IMR-90 (cell line): Measurements from ENCODE around the gene NAA50. TPM values are rescaled to one million over a fixed set of nuclear protein-coding genes. Genes with fewer than 3 reads are reported as not detected.

ENCODE experiments used
- ATAC-seq: fragments of 200-7000 bp; cut with Tn5 transposase; 2 replicates; pipeline ENCODE4 v1.9.1; 2020; ENCODE audit warnings: low read depth, mild to moderate bottlenecking, moderate library complexity
- BruUV-seq: library from RNA; stranded (reverse); fragments of 400-500 nt; replicated peaks from 2 replicates; lab custom pipeline; 2021; lab: Mats Ljungman, UMichigan
- CTCF ChIA-PET: fragments of 300-600 bp; formaldehyde crosslinking; extraction: SDS; loops from one replicate; lab custom pipeline; 2021; ENCODE audit warnings: antibody characterized with exemption; lab: Yijun Ruan, JAX
- POLR2A ChIA-PET: fragments of 300-600 bp; sonication (Branson Sonifier 250); formaldehyde crosslinking; loops from one replicate; lab custom pipeline; 2022; ENCODE audit warnings: antibody characterized with exemption; ENCODE audit not compliant: unreplicated experiment; lab: Charles Lee
- DNase-seq: peaks from one replicate; pipeline ENCODE4 v3.0.0; 2013
- H2AFZ ChIP-seq: replicated peaks from 2 replicates; pipeline ENCODE3; 2013; ENCODE audit warnings: low read length, mild to moderate bottlenecking; ENCODE audit not compliant: poor library complexity
- H2AK5ac ChIP-seq: 2 replicates; pipeline ENCODE4 v1.6.1; 2013; ENCODE audit warnings: low read depth, low read length, inconsistent platforms
- H2AK9ac ChIP-seq: replicated peaks from 2 replicates; pipeline ENCODE3; 2013; ENCODE audit warnings: mild to moderate bottlenecking, low read depth, low read length, moderate library complexity; ENCODE audit not compliant: poor library complexity
- H2BK120ac ChIP-seq: 2 replicates; pipeline ENCODE4 v1.6.1; 2013; ENCODE audit warnings: low read depth, low read length, inconsistent platforms
- H2BK15ac ChIP-seq: 3 replicates; pipeline ENCODE4 v1.6.1; 2013; ENCODE audit warnings: low read depth, low read length, inconsistent platforms
- H2BK20ac ChIP-seq: 2 replicates; pipeline ENCODE4 v1.6.1; 2013; ENCODE audit warnings: low read depth, mild to moderate bottlenecking, inconsistent platforms, low read length, moderate library complexity
- H2BK5ac ChIP-seq: 2 replicates; pipeline ENCODE4 v1.6.1; 2013; ENCODE audit warnings: mild to moderate bottlenecking, low read depth, low read length, inconsistent platforms; ENCODE audit not compliant: poor library complexity, severe bottlenecking
- H3K14ac ChIP-seq: replicated peaks from 2 replicates; pipeline ENCODE4 v1.6.1; 2013; ENCODE audit warnings: low read depth, low read length, inconsistent platforms
- H3K18ac ChIP-seq: 2 replicates; pipeline ENCODE4 v1.6.1; 2013; ENCODE audit warnings: low read depth, low read length, control low read depth
- H3K23ac ChIP-seq: 2 replicates; pipeline ENCODE4 v1.6.1; 2013; ENCODE audit warnings: low read depth, low read length, inconsistent platforms
- H3K27ac ChIP-seq: 2 replicates; pipeline ENCODE4 v1.5.1; 2013; ENCODE audit warnings: mild to moderate bottlenecking, control low read depth, low read length; ENCODE audit not compliant: insufficient read depth
- H3K27me3 ChIP-seq: 2 replicates; pipeline ENCODE4 v1.6.1; 2013; ENCODE audit warnings: low read length; ENCODE audit not compliant: control insufficient read depth, insufficient read depth
- H3K36me3 ChIP-seq: 2 replicates; pipeline ENCODE4 v1.6.1; 2013; ENCODE audit warnings: low read length, mixed read lengths; ENCODE audit not compliant: control insufficient read depth, insufficient read depth
- H3K4ac ChIP-seq: 2 replicates; pipeline ENCODE4 v1.6.1; 2013; ENCODE audit warnings: low read depth, low read length, inconsistent platforms
- H3K4me1 ChIP-seq: 2 replicates; pipeline ENCODE4 v1.6.1; 2013; ENCODE audit warnings: low read length, mixed read lengths; ENCODE audit not compliant: control insufficient read depth, insufficient read depth
- H3K4me2 ChIP-seq: 2 replicates; pipeline ENCODE4 v1.6.1; 2013; ENCODE audit warnings: low read depth, mild to moderate bottlenecking, control low read depth, low read length, moderate library complexity
- H3K4me3 ChIP-seq: 2 replicates; pipeline ENCODE4 v1.5.1; 2013; ENCODE audit warnings: low read depth, mild to moderate bottlenecking, control low read depth, low read length, moderate library complexity; ENCODE audit not compliant: insufficient read depth
- H3K56ac ChIP-seq: 2 replicates; pipeline ENCODE4 v1.6.1; 2013; ENCODE audit warnings: low read length, inconsistent platforms; ENCODE audit not compliant: insufficient read depth; ENCODE audit errors: extremely low read depth
- H3K79me1 ChIP-seq, 2 experiments: 2 replicates each; pipeline ENCODE4 v1.6.1; 2013; ENCODE audit warnings: low read length in 2 of 2, inconsistent platforms in 1 of 2, low read depth in 1 of 2
- H3K9ac ChIP-seq: 2 replicates; pipeline ENCODE4 v1.6.1; 2013; ENCODE audit warnings: low read depth, low read length, control low read depth
- H3K9me1 ChIP-seq: 2 replicates; pipeline ENCODE4 v1.6.1; 2013; ENCODE audit warnings: low read length, inconsistent platforms; ENCODE audit not compliant: insufficient read depth
- H3K9me3 ChIP-seq: 2 replicates; pipeline ENCODE4 v1.6.1; 2013; ENCODE audit warnings: low read length; ENCODE audit not compliant: control insufficient read depth, insufficient read depth
- H4K20me1 ChIP-seq: 2 replicates; pipeline ENCODE4 v1.6.1; 2013; ENCODE audit warnings: low read length, inconsistent platforms; ENCODE audit not compliant: insufficient read depth
- H4K5ac ChIP-seq: 2 replicates; pipeline ENCODE4 v1.6.1; 2013; ENCODE audit warnings: mild to moderate bottlenecking, low read depth, low read length, control low read depth
- H4K8ac ChIP-seq, 2 experiments: 2 replicates each; pipeline ENCODE4 v1.6.1; 2013; ENCODE audit warnings: low read depth in 2 of 2, low read length in 2 of 2, control low read depth in 1 of 2, inconsistent platforms in 1 of 2
- H4K91ac ChIP-seq: 2 replicates; pipeline ENCODE4 v1.6.1; 2013; ENCODE audit warnings: low read depth, low read length, inconsistent platforms; ENCODE audit not compliant: insufficient read depth
- BHLHE40 ChIP-seq: fragments of 150-350 bp; IDR thresholded peaks from 2 replicates; pipeline ENCODE4 v1.6.1; 2016; ENCODE audit warnings: mild to moderate bottlenecking, low read depth, low read length
- CEBPB ChIP-seq: IDR thresholded peaks from 2 replicates; pipeline ENCODE4 v1.6.1; 2012; ENCODE audit warnings: low read depth, low read length, improper control_type of control experiment
- CHD1 ChIP-seq: IDR thresholded peaks from 2 replicates; pipeline ENCODE4 v1.6.1; 2012; ENCODE audit warnings: low read depth, low read length, improper control_type of control experiment
- ELK1 ChIP-seq: fragments of 150-350 bp; IDR thresholded peaks from 2 replicates; pipeline ENCODE4 v1.6.1; 2016; ENCODE audit warnings: low read depth, mild to moderate bottlenecking, low read length, moderate library complexity, borderline replicate concordance
- FOS ChIP-seq: fragments of 150-350 bp; IDR thresholded peaks from 2 replicates; pipeline ENCODE4 v1.6.1; 2016; ENCODE audit warnings: low read depth, low read length
- MAFK ChIP-seq: IDR thresholded peaks from 2 replicates; pipeline ENCODE4 v1.6.1; 2012; ENCODE audit warnings: low read depth, low read length, improper control_type of control experiment
- MAZ ChIP-seq: IDR thresholded peaks from 2 replicates; pipeline ENCODE4 v1.6.1; 2012; ENCODE audit warnings: low read depth, mild to moderate bottlenecking, low read length, improper control_type of control experiment, moderate library complexity, borderline replicate concordance
- MXI1 ChIP-seq: IDR thresholded peaks from 2 replicates; pipeline ENCODE4 v1.6.1; 2012; ENCODE audit warnings: low read depth, mild to moderate bottlenecking, low read length, moderate library complexity, borderline replicate concordance
- NFE2L2 ChIP-seq: fragments of 150-350 bp; IDR thresholded peaks from 2 replicates; pipeline ENCODE4 v1.6.1; 2016; ENCODE audit warnings: low read depth, mild to moderate bottlenecking, low read length
- POLR2A ChIP-seq: IDR thresholded peaks from 2 replicates; pipeline ENCODE4 v1.6.1; 2012; ENCODE audit warnings: mild to moderate bottlenecking, low read depth, low read length
- RAD21 ChIP-seq: IDR thresholded peaks from 2 replicates; pipeline ENCODE4 v1.6.1; 2012; ENCODE audit warnings: low read length, improper control_type of control experiment
- RCOR1 ChIP-seq: IDR thresholded peaks from 2 replicates; pipeline ENCODE4 v1.6.1; 2012; ENCODE audit warnings: mild to moderate bottlenecking, low read length, improper control_type of control experiment; ENCODE audit not compliant: insufficient replicate concordance
- RFX5 ChIP-seq: IDR thresholded peaks from 2 replicates; pipeline ENCODE4 v1.8.0; 2012; ENCODE audit warnings: low read depth, mild to moderate bottlenecking, low read length, moderate library complexity
- SMC3 ChIP-seq: fragments of 150-350 bp; IDR thresholded peaks from 2 replicates; pipeline ENCODE4 v1.6.1; 2016; ENCODE audit warnings: low read depth, mild to moderate bottlenecking, antibody characterized with exemption, low read length, moderate library complexity
- WGBS, 2 experiments: methylation state at CpG; one replicate each; pipeline versions ENCODE4 v1.1.5 to v1.1.7; 2013; ENCODE audit warnings: missing lambda C conversion rate in 2 of 2; ENCODE audit not compliant: insufficient read length in 1 of 2; ENCODE audit errors: extremely low coverage in 2 of 2; 5-methylcytosine and 5-hydroxymethylcytosine counted together
- dilution Hi-C: fragments of 300-500 bp; cut with HindIII; formaldehyde crosslinking; loops from one replicate; pipeline ENCODE4 v1.14.3; 2018; ENCODE audit warnings: low sequenced_read_pairs; ENCODE audit not compliant: unreplicated experiment
- in situ Hi-C: fragments of 300-500 bp; cut with MboI; formaldehyde crosslinking; loops from 3 replicates; pipeline ENCODE4 v1.14.3; 2019; ENCODE audit warnings: low sequenced_read_pairs, inconsistent platforms, mixed read lengths
- intact Hi-C: fragments of 100-400 bp; cut with micrococcal nuclease; formaldehyde crosslinking; loops from 2 replicates; pipeline ENCODE4 v1.10.0; 2022
- polyA plus RNA-seq, 3 experiments: library from polyadenylated mRNA; depleted of rRNA; stranded (reverse); fragments of >200 nt; gene quantifications; 2 replicates each; pipeline ENCODE4 v1.2.3, GENCODE V29; 2012; ENCODE audit warnings: low replicate concordance in 1 of 3
- total RNA-seq: library from RNA; depleted of rRNA; stranded (reverse); fragments of >200 nt; gene quantifications from 2 replicates; pipeline ENCODE4 v1.2.3, GENCODE V29; 2012
- TF ChIP-seq, protein P1 (sequence below): fragments of 150-350 bp; IDR thresholded peaks from 2 replicates; pipeline ENCODE4 v1.6.1; 2017; ENCODE audit warnings: mild to moderate bottlenecking, antibody characterized with exemption, low read length, low read depth
- TF ChIP-seq, protein P2 (sequence below): conservative IDR thresholded peaks from 2 replicates; pipeline ENCODE4 v1.5.1; 2012; ENCODE audit warnings: mild to moderate bottlenecking, low read depth, low read length, improper control_type of control experiment

Gene NAA50
- total and polyA plus RNA-seq, 2 of the 4 experiments (the other 2 are of a cell fraction) = 42.4 to 125 TPM

DNA sequence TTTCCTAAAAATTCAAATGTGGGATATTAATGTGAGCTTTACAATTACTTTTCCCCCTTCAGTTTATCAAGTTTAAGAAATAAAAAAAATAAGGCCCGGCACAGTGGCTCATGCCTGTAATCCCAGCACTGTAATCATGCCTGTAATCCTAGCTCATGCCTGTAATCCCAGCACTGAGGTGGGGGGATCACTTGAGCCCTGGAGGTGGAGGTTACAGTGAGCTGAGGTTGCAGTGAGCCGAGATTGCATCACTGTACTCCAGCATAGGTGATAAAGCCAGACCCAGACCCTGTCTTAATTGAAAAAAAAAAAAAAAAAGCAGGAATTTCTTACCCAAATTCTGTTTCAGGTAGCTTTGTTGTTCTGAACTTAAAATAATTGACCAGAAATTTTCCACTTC lies 18.6 kb upstream of the NAA50 start:
- ChIA-PET CTCF (interaction anchor here (0.7 to 0.9 kb wide), 3 partner anchors 9 to 249 kb away, joined by 3 read pairs; no protein-coding TSS in a partner anchor), POLR2A (no interaction called here)
- ATAC-seq (no peak), DNase-seq (no peak)
- H3K9me1 ChIP-seq = no peaks in the 10 kb centered on the region
- no peaks in the 10 kb centered on the region; the same call in 1 of the 2 replicates for H3K36me3 ChIP-seq
- no peak overlapping the region for H3K56ac ChIP-seq
- H3K4me2 ChIP-seq = no peak overlapping the region
- H2BK120ac ChIP-seq = no peak overlapping the region
- no peaks in the 10 kb centered on the region for H3K9me3 ChIP-seq
- H3K18ac ChIP-seq = no peak overlapping the region
- intact Hi-C loops = no loop called here
- dilution Hi-C loops = no loop called here
- H2BK15ac ChIP-seq = no peak overlapping the region
- H4K20me1 ChIP-seq = no peaks in the 10 kb centered on the region
- TF ChIP-seq CEBPB = no peak
- TF ChIP-seq CHD1 = no peak
- no peak for TF ChIP-seq MAFK
- no peak for TF ChIP-seq RFX5
- TF ChIP-seq RAD21 = no peak
- TF ChIP-seq SMC3 = no peak
- TF ChIP-seq RCOR1 = no peak
- no peak for TF ChIP-seq MAZ
- TF ChIP-seq BHLHE40 = no peak
- TF ChIP-seq, protein P1, sequence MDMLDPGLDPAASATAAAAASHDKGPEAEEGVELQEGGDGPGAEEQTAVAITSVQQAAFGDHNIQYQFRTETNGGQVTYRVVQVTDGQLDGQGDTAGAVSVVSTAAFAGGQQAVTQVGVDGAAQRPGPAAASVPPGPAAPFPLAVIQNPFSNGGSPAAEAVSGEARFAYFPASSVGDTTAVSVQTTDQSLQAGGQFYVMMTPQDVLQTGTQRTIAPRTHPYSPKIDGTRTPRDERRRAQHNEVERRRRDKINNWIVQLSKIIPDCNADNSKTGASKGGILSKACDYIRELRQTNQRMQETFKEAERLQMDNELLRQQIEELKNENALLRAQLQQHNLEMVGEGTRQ = no peak
- TF ChIP-seq NFE2L2 = no peak
- TF ChIP-seq POLR2A = no peak
- no peak for TF ChIP-seq FOS
- TF ChIP-seq, protein P2, sequence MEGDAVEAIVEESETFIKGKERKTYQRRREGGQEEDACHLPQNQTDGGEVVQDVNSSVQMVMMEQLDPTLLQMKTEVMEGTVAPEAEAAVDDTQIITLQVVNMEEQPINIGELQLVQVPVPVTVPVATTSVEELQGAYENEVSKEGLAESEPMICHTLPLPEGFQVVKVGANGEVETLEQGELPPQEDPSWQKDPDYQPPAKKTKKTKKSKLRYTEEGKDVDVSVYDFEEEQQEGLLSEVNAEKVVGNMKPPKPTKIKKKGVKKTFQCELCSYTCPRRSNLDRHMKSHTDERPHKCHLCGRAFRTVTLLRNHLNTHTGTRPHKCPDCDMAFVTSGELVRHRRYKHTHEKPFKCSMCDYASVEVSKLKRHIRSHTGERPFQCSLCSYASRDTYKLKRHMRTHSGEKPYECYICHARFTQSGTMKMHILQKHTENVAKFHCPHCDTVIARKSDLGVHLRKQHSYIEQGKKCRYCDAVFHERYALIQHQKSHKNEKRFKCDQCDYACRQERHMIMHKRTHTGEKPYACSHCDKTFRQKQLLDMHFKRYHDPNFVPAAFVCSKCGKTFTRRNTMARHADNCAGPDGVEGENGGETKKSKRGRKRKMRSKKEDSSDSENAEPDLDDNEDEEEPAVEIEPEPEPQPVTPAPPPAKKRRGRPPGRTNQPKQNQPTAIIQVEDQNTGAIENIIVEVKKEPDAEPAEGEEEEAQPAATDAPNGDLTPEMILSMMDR = no peak
- TF ChIP-seq ELK1 = no peak
- TF ChIP-seq MXI1 = no peak
- no peak overlapping the region for H3K14ac ChIP-seq
- H3K4ac ChIP-seq = no peak overlapping the region
- peaks cover 14 to 37% of the 10 kb centered on the region in 2 experiments for H3K79me1 ChIP-seq
- no peak overlapping the region for H2AFZ ChIP-seq
- H3K27ac ChIP-seq = no peak overlapping the region
- H4K91ac ChIP-seq = no peak overlapping the region
- no peak overlapping the region for H3K9ac ChIP-seq
- no peak overlapping the region for H3K4me3 ChIP-seq
- in situ Hi-C loops = no loop called here
- no peak overlapping the region for H4K8ac ChIP-seq
- H3K4me1 ChIP-seq = peaks cover 2% of the 10 kb centered on the region; the same call in 1 of the 2 replicates
- no CpG with 5 or more reads among the region's 2 CpGs for WGBS, 2 experiments
- H2BK20ac ChIP-seq = no peak overlapping the region
- no peak overlapping the region for H2AK9ac ChIP-seq
- no peaks in the 10 kb centered on the region for H3K27me3 ChIP-seq
- H4K5ac ChIP-seq = no peak overlapping the region
- BruUV-seq = no TSS peak
- H2AK5ac ChIP-seq = no peak overlapping the region
- H2BK5ac ChIP-seq = no peak overlapping the region
- H3K23ac ChIP-seq = no peak overlapping the region
